Fibroblast of lung (primary cell): ENCODE measurements around the gene VIPR2.

Source experiments
- CTCF ChIP-seq, 2 donors: IDR thresholded peaks in 1 of 2; conservative IDR thresholded peaks in 1 of 2; 1 replicate in 1 of 2; 2 replicates in 1 of 2; pipeline ENCODE4 v1.5.1; 2011 to 2012; ENCODE audit warnings: low read length in 2 of 2, control low read depth in 1 of 2, inconsistent platforms in 1 of 2, low read depth in 1 of 2, mild to moderate bottlenecking in 1 of 2
- EZH2 ChIP-seq: IDR thresholded peaks from 2 replicates; pipeline ENCODE4 v1.5.1; 2012; ENCODE audit warnings: low read length, control low read depth, mild to moderate bottlenecking; ENCODE audit errors: missing control alignments

- TF ChIP-seq EZH2 (no peak), CTCF (conservative IDR thresholded peaks at IDR 0.05 in 1 of 2, IDR thresholded peaks at IDR 0.05 in 1 of 2; ENCODE audit: low read depth in 1 of 2, low read length in 2 of 2) (no peak)
These were observed 128.1 kb downstream of the VIPR2 start for GRCh38 chr7:159016591-159016990.
